ENCODE results near the gene NOTUM. TPM values are rescaled to one million over a fixed set of nuclear protein-coding genes. Genes with fewer than 3 reads are reported as not detected.

NOTUM gene
- polyA plus RNA-seq, 2 of the 4 experiments (the other 2 are of a cell fraction) = 0.06 to 0.92 TPM

- no peak for TF ChIP-seq REST (IDR thresholded peaks at IDR 0.05)
- no peak for TF ChIP-seq SMC3 (IDR thresholded peaks at IDR 0.05)
- TF ChIP-seq NPAS2 (CRISPR knock-in tag; IDR thresholded peaks at IDR 0.05; ENCODE audit: borderline replicate concordance) = no peak
Observed at GRCh38 chr17:82005701-82006348, 44.8 kb upstream of the NOTUM start (continued).

GRCh38 chr17:82004517-82005455 lies 43.8 kb upstream of the NOTUM start:
- peaks cover 64% of the 10 kb centered on the region for H3K4me1 ChIP-seq
- WGBS (ENCODE audit: missing lambda C conversion rate) = 93% methylated on average over 31 of the region's 41 CpGs
- FAIRE-seq (no peak), DNase-seq (ENCODE audit: low read depth in 1 of 2, low spot score in 1 of 2) (no peak), ATAC-seq (peak in 1 of 2 experiments; percentile 0; a peak in 2 of 6 replicates)
- no peak overlapping the region for H3K4me3 ChIP-seq
- TF ChIP-seq ESRRA (IDR thresholded peaks at IDR 0.05; ENCODE audit: borderline replicate concordance, low read length) (no peak), MAZ (IDR thresholded peaks at IDR 0.05; ENCODE audit: borderline replicate concordance, low read depth, low read length) (no peak), USF2 (IDR thresholded peaks at IDR 0.05) (no peak), POLR2AphosphoS2 (conservative IDR thresholded peaks at IDR 0.05; ENCODE audit: low read length) (no peak), FOSL2 (IDR thresholded peaks at IDR 0.05) (no peak), FOSL2 (CRISPR knock-in tag; IDR thresholded peaks at IDR 0.05) (no peak), SREBF2 (IDR thresholded peaks at IDR 0.05) (no peak), RAD21 (conservative IDR thresholded peaks at IDR 0.05 in 1 of 2, IDR thresholded peaks at IDR 0.05 in 1 of 2) (no peak), MYC (IDR thresholded peaks at IDR 0.05; ENCODE audit: borderline replicate concordance, low read length) (no peak), HMGXB4 (CRISPR knock-in tag; IDR thresholded peaks at IDR 0.05; ENCODE audit: borderline replicate concordance) (no peak), EHMT2 (IDR thresholded peaks at IDR 0.05; ENCODE audit: low read depth) (no peak), ZC3H11A (IDR thresholded peaks at IDR 0.05) (no peak), ZFP36 (IDR thresholded peaks at IDR 0.05; ENCODE audit: borderline replicate concordance, partially characterized antibody) (no peak), HOXB13 (CRISPR knock-in tag; IDR thresholded peaks at IDR 0.05; ENCODE audit: low read depth) (no peak), FOSB (CRISPR knock-in tag; IDR thresholded peaks at IDR 0.05) (no peak), GATA3 (IDR thresholded peaks at IDR 0.05; ENCODE audit: borderline replicate concordance) (no peak)
- CTCF ChIA-PET = interaction anchor here (1.0 to 33.2 kb wide), 12 partner anchors 8 to 135 kb away, joined by 3 to 794 read pairs (median 6); partner anchors contain the start of genes CENPX, LRRC45 and NOTUM
- H3K4me2 ChIP-seq = peak overlapping the region; percentile 61
- peak overlapping the region; percentile 81 to 93 for H3K27ac ChIP-seq
- H3K9me3 ChIP-seq = no peaks in the 10 kb centered on the region
- POLR2A ChIA-PET = interaction anchor here (1.2 to 1.8 kb wide), 2 partner anchors 8 to 18 kb away, joined by 3 to 9 read pairs; partner anchors contain the start of genes CENPX and LRRC45
